ENCODE measurements around the gene MRTO4. TPM values are rescaled to one million over a fixed set of nuclear protein-coding genes. Genes with fewer than 3 reads are reported as not detected.

MRTO4 gene
- total RNA-seq (2022; extraction: Qiagen RNA extraction), result 61.2 to 64.8 TPM (median 63.2 TPM) in 5 replicates

DNA sequence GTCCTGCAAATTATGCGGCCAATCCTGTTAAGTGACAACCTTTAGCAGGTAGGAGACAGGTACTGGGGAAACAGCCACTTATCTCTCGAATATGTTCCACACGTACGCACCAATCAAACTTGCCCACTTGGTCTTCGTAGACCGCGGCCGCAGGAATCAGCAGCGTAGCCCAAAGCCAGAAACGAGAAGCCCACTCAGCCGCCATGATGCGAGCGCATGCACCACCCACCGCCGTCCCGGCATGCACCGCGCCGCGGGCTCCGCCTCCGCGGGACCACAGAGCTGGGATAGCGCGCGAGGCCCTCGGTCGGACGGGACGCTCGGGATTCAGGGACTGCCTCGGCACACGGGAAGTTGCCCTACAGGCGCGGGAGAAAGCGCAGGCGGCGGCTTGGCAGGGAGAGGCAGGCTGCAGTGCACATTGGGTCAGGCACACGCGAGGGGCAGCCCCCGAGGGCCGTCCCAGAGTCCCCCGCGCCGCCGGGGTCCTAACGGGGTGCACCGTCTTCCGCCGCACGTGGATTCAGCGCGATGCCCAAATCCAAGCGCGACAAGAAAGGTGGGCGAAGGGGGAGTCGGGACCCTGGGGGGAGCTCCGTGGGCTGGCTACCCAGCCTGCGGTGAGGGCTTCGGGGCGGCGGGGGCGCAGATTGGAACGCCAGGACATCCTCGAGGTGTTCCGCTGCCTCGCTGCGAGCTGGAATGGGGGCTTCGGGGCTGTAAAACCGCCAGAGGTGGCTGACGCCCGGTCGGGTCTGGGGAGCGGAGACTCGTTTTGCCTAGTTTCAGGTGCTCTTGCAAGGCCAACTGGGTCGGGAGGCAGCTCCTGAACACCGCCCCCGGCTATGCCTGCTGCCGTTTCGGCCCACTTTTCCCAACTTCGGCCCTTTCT lies at the start of gene MRTO4, which contains the start of gene EMC1:
Gene MRTO4 (plus strand): TSS at position 501 of the 892 bp plus-strand sequence. CDS start 31 bp downstream, at position 532.
Gene EMC1 (minus strand): TSS at position 220 of the 892 bp plus-strand sequence. CDS start 15 bp downstream, at position 205.

DNA sequence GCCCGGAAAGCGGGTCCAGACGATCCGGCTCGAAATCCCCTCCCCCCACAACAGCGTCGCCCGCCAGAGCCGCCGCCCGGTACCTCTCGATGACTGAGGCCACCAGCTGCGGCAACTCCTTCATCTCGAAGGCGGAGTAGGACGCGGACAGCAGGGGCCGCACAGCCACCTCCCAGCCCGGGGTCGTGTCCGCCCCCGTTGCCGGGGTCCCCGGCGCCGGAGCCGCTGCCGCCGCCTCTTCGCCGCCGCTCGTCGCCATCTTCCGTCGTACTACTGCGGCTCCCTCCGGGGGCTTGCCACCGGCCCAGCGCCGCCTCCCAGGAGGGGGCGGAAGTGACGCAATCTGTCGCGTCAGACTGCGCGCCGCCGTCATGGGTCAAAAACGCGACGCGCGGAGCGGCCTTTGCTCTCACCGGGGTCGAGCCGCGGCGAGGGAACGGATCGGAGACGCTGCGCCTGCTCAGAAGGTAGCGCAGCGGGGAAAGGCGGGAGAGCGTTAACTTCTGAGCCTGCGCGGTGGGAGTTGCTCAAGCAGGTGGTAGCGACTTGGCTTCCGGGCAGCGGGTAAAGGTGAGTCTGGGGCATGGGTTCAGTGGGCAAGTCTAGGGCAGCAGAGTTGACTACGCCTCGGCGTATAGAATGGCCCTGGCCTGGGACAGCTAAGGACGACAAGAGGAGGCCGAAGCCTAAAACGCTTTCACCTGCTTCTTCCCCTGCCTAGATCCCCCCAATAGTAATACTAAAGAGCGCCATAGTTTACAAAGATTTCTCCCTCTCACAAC lies 41.4 kb upstream of the MRTO4 start, which contains the start of gene UBR4:
Gene UBR4 (minus strand): TSS at position 277 of the 782 bp plus-strand sequence. CDS start 18 bp downstream, at position 259.

DNA sequence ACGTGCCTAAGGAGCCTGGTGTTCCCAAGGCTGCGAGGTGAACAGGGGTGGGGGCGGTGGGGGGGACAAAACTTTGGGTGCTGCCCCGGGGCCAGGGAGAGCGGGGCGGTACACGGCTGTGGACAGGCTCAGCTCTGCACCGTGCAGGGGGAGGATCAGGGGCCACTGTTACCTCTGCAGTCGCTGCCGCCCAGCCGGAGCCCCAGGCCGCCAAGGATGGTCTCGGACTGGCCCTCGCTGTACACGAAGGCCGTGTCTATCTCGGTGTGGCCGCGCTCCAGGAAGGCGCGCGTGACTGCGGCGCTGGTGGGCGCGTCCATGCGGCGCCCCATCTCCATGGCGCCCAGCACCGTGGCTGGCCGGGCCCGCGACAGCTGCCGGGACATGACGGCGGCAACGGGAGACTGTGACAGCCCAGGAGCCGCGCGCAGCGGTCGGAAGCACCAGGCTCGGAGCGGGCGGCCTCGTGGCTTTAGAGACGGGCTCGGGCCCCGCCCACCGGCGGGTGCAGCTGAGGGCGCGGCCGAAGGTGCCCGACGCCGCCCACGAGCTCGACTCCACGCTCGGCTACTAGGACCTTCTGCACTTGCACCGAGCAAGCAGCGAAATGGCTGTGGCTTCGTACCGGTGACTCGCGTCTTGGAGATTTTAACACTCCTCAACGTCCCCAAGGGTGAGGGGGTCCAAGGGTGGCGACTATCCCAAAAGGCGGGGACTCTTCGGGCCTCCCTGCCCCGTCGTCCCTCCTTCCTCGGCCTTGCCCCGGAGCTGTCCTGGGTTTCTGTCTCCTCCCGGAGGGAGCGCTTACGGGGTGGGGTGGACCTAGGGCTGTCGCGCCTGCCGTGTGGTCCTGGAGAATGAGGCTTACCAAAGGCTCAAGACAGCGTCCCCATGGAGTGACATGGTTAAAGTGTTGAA lies 37.0 kb downstream of the MRTO4 start, which contains the start of gene AKR7A3:
Gene AKR7A3 (minus strand): TSS at position 447 of the 918 bp plus-strand sequence. CDS start 61 bp downstream, at position 386.

Other genes with a start within 250 kb of the MRTO4 start
- gene UBR4, start 41.5 kb upstream of the MRTO4 start, total RNA-seq (2022; extraction: Qiagen RNA extraction), result 80.7 to 120 TPM (median 104 TPM) in 5 replicates
- gene EMC1, start 281 bp upstream of the MRTO4 start, total RNA-seq (2022; extraction: Qiagen RNA extraction), result 24.3 to 40.7 TPM (median 39.4 TPM) in 5 replicates
- 0.07 to 0.16 TPM (median 0.13 TPM) in 5 replicates for gene AKR7A3, start 37.0 kb downstream of the MRTO4 start, total RNA-seq (2022; extraction: Qiagen RNA extraction)
- 33.7 to 49.7 TPM (median 48.5 TPM) in 5 replicates for gene AKR7A2, start 60.3 kb downstream of the MRTO4 start, total RNA-seq (2022; extraction: Qiagen RNA extraction)
- gene SLC66A1, start 60.5 kb downstream of the MRTO4 start, total RNA-seq (2022; extraction: Qiagen RNA extraction), result 15.8 to 22.6 TPM (median 21.1 TPM) in 5 replicates
- 231 to 246 TPM (median 242 TPM) in 5 replicates for gene CAPZB, start 233.7 kb downstream of the MRTO4 start, total RNA-seq (2022; extraction: Qiagen RNA extraction)

Data from A549 treated with dexamethasone at 1 μM for 4 hours (cell line).